NCI-H1092 treated with DMSO at 0.1 percent for 48 hours (cell line): ENCODE results near the gene GDA.
A peak's percentile ranks its signal among the peaks of the same experiment; 100 is the strongest.

Experiments
- DNase-seq: peaks from one replicate; lab custom pipeline; 2025; lab: John Stamatoyannopoulos, UW

Gene GDA

GRCh38 chr9:72150661-72151060 lies 1.4 kb downstream of the GDA start:
- DNase-seq, result no peak

- no peak for DNase-seq
These were observed 1.9 kb downstream of the GDA start for GRCh38 chr9:72151104-72151503.

GRCh38 chr9:72154468-72155285 lies 5.4 kb downstream of the GDA start:
- no peak for DNase-seq

GRCh38 chr9:72155301-72155700 lies 6.1 kb downstream of the GDA start:
- no peak for DNase-seq

DNA sequence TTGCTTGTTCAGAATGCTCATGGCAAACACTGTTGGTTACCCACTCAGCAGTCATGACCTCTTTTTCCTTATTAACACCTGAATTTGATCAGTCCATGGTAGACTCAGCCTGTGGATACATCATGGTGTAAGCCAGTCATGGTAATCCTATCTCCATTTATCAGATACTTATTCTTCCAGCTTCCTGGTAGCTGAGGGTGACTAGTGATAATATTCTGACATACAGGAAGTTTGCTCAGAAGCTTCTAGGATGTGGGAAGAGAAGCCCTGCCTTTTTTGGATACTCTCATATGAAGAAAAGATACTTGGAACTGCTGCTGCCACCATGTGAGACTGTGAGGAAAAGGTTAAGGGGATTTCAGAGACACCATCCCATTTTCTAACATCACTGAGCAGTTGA lies 7.3 kb downstream of the GDA start:
- no peak for DNase-seq

GRCh38 chr9:72158680-72159079 lies 9.4 kb downstream of the GDA start:
- no peak for DNase-seq

- DNase-seq, result no peak
These were observed 11.3 kb downstream of the GDA start for GRCh38 chr9:72160446-72161123.

DNA sequence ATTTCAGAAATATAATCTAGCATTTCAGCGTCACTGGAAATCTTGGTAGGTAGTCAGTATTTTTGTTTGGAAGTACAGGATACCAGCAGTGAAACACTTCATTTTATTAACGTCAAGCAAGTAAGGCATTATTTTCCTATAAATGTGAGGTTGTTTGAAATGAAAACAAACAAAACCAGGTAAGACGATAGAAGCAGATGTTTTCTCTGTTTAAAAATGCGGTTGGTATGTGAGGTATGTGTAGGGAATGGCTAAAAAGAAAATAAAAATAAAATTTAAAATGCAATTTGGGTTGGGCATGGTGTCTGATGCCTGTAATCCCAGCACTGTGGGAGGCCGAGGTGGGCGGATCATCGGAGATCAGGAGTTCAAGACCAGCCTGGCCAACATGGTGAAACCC lies 16.1 kb downstream of the GDA start:
- DNase-seq, result no peak

DNA sequence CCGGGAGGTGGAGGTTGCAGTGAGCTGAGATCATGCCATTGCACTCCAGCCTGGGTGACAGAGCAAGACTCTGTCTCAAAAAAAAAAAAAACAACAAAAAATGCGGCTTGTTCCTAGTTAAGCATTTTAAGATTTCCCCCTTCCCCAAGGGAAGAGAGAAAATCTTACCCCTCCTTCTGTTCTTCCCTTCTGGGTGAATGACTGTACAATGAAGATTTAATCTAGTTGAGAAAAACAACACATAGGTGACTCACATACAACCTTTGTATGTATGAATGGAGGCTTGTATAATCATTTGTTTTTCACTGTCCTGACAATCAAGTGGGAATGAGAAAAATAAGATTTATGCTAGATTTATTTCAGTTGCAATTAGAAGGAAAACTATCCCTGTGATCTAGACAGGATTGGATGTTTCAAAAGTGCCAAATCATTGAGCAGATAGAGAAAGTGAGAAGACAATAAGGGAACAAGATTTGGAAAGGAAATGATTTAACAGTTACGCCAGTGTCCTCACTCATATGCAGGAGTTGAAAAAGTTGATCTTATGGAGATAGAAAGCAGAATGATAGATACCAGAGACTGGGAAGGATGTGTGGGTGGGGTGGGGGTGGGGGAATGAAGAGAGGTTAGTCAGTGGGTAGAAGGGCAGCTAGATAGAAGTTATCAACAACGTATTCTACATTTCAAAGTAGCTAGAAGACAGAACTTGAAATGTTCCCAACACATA lies 16.7 kb downstream of the GDA start:
- DNase-seq, result no peak

- no peak for DNase-seq
These were observed 18.8 kb downstream of the GDA start for GRCh38 chr9:72168075-72168474.

DNA sequence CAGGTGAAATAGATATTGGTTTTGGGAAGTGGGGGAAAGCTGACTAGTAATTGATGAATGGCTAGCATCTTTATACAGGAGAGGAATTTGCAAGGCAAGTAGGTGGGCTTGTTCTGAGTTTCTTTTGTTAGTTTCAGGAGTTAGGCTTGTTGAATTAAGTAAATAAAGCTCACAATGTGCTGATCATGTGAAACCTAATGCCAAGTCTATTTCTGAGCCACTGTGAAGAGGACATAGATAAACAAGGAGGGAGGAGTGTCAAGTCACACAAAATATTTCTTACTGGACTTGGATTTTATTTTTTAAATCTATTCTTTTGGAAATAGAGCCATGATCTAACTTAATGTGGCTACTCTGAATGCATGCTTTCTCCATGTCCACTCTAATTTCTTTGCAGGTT lies 19.9 kb downstream of the GDA start:
- no peak for DNase-seq

GRCh38 chr9:72173080-72173479 lies 23.8 kb downstream of the GDA start:
- no peak for DNase-seq

- peak; percentile 7 for DNase-seq
These were observed 36.3 kb downstream of the GDA start for GRCh38 chr9:72185561-72185960.

DNA sequence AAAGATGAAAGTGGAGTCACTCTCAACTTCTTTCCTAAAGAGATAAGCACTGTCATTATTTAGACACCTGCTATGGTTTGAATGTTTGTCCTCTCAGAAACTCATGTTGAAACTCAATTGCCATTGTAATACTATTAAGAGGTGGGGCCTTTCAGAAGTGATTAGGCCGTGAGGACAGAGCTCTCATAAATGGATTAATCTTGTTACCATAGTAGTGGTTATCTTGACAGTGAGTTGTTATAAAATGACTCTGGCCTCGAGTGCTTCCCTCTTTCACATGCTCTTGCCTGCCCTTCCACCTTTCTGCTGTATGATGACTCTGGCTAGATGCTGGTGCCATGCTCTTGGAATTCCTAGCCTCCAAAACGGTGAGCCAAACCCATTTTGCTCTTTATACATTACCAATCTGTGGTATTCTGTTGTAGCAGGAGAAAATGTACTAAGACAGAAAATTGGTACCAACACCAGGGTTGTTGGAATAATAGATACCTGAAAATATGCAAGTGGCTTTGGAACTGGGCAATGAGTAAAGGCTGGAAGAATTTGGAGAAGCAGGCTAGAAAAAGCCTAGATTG lies 38.0 kb downstream of the GDA start:
- no peak for DNase-seq

DNA sequence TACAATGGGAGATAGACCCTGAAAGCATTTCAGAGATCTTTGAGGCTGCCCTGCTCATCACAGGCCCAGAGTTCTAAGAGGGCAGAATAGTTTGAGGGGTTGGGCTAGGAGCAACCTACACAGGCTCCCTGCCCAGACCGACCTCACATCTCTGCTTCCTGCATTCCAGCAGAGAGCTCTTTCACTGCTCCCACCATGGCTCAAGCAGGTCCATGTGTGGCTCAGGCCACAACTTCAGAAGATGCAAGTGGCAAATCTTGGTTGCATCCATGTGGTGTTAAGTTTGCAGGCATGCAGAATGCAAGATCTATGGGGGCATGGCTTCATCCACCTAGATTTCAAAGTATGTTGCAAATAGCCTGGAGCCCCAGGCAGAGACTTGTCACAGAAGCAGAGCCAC lies 39.0 kb downstream of the GDA start:
- DNase-seq, result no peak

DNA sequence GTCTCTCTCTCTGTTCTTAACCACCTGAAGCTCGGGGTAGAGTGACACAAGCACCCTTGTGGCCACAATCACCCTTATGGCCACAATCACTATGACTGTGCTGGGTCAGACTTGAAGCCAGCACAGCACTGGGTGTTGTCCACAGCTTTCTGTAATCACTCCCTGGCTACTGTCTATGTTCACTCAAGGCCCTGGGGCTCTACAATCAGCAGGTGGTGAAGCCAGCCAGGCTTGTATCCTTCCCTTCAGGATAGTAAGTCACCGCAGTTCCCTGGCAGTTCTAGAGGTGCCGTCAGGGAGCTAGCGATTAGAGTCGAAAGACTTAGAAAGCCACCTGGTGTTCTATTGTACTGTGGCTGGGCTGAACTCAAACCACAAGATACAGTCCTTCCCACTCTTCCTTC lies 44.2 kb downstream of the GDA start:
- DNase-seq, result no peak

DNA sequence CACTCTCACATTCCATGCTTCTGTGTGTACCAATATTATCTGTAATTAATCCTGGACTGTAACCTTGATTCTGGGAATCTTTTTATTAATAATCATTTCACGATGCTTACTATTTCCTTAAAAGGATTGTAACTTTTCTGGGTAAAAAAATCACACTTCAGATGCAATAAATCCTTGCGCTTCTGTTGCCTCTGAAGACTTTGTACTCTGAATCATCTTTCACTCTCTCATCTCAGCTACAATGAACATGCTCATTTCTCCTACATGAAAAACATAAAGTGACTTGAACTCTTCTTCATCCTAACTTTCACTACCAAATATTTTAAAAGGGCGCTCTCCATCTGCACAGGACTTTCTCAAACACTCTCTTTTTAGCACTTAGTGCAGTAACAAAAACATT lies 50.0 kb downstream of the GDA start:
- DNase-seq, result no peak

DNA sequence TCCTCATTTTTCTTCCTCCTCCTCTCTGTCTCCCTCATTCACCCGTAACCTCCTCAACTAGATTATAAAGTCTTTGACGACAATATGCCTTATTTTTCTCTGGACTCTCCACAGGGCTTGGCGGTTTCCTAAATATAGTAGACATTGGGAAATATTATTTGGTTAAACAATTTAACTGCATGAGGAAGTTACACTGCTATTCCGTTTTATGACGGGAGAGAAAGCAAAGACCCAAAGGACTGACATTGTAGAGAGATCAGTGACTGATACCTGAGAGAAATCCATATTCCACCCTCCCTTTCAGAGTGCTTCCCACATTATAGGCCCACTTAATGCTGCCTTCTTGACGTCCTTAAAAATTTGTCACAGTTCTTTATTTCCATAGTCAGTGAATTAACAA lies 51.2 kb downstream of the GDA start:
- no peak for DNase-seq

GRCh38 chr9:72202009-72202408 lies 52.8 kb downstream of the GDA start:
- no peak for DNase-seq

DNA sequence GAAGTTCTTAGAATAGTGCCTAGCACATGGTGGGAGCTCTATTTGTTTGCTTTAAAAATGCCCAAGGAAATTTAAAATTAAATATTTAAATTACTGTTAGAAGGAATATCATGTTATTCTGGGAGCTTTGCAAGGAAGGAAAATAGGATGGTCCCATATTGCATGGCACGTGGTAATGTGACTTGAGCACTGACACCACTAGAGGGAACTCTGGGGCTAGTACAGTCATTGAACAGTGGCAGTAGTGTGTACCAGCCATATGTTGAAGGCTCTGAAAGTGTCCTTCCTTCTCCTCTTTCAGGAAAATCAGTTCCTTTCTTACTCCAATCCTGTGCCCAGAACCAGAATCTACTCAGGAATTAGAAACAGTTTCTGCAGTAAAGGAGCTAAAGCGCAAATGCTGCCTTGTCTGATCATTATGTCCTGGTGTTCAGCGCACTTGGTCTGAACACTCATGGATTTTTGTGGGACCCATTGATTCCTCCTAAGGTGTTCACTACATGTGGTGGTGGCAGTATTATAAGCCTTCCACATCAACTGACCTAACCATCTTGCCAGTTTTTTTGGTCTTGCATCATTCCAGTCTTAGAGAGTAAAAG lies 54.1 kb downstream of the GDA start:
- peak; percentile 1 for DNase-seq

DNA sequence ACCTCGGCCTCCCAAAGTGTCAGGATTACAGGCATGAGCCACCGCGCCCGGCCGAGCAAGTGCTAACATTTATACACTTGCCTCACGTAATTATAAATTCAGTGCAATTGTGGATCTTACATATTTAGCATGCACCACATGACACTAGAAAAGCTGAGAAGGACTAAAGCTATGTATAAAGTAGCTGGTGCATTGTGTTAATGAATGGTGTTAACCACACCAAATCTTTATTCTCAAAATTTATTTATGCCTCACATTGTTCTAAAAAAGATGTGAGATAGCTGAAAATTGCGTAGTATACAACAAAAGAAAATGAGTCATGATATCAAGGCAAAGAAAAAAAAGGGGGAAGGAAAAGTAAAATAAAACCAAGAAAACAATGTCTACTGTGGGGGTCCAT lies 54.8 kb downstream of the GDA start:
- DNase-seq, result no peak

DNA sequence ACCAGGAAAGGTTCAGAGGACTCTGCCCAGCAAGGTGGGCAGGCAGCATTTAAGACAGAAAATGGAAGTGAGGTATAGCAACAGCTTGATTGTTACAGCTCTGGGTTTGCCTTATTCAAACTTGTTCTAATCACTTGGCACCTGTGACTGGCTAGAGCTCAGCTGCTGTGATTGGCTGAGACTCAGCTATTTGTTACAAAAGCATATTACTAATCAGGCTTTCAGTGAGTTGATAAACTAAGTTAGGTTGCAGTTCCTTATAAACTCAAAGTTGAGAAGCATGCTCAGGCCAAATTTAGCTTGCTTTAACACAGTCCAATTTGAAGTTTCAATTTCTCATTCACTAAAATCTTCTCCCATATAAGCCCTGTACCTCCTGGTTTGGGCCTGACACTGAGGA lies 56.3 kb downstream of the GDA start:
- DNase-seq, result no peak
